Spleen (tissue), 11 donors: Measurements from ENCODE around the gene MAGI2. TPM values are rescaled to one million over a fixed set of nuclear protein-coding genes. Genes with fewer than 3 reads are reported as not detected.

Experiments
- DNase-seq: peaks from one replicate; pipeline ENCODE4 v3.0.0-alpha.2; 2020
- H3K27ac ChIP-seq, 8 donors: fragments of 200-600 bp; sonication (generic) in 7 of 8; 1 replicate in 4 of 8; 2 replicates in 4 of 8; pipeline versions ENCODE4 v1.5.0 to v1.8.0; 2016 to 2021; ENCODE audit warnings: inconsistent platforms in 4 of 8, mild to moderate bottlenecking in 4 of 8, moderate library complexity in 1 of 8
- H3K27me3 ChIP-seq, 7 donors: fragments of 200-600 bp; sonication (generic) in 6 of 7; replicated peaks in 1 of 7; 1 replicate in 4 of 7; 2 replicates in 3 of 7; pipeline versions ENCODE4 v1.5.0 to v1.8.0; 2016 to 2021; ENCODE audit warnings: inconsistent platforms in 3 of 7, mild to moderate bottlenecking in 1 of 7
- H3K36me3 ChIP-seq, 6 donors: fragments of 200-600 bp; sonication (generic) in 5 of 6; 1 replicate in 4 of 6; 2 replicates in 2 of 6; pipeline versions ENCODE4 v1.5.0 to v1.8.0; 2016 to 2021; ENCODE audit warnings: inconsistent platforms in 2 of 6
- H3K4me1 ChIP-seq, 6 donors: fragments of 200-600 bp; sonication (generic) in 5 of 6; 1 replicate in 3 of 6; 2 replicates in 3 of 6; pipeline versions ENCODE4 v1.5.0 to v1.8.0; 2016 to 2021; ENCODE audit warnings: inconsistent platforms in 3 of 6
- H3K4me3 ChIP-seq, 8 donors: fragments of 200-600 bp; sonication (generic) in 7 of 8; 1 replicate in 4 of 8; 2 replicates in 4 of 8; pipeline versions ENCODE4 v1.5.0 to v1.8.0; 2016 to 2021; ENCODE audit warnings: inconsistent platforms in 4 of 8, mild to moderate bottlenecking in 4 of 8, moderate library complexity in 2 of 8
- H3K9me3 ChIP-seq, 8 donors: fragments of 200-600 bp; sonication (generic) in 7 of 8; 1 replicate in 4 of 8; 2 replicates in 4 of 8; pipeline versions ENCODE4 v1.5.0 to v1.8.0; 2016 to 2021; ENCODE audit warnings: inconsistent platforms in 4 of 8
- POLR2A ChIP-seq, 3 donors: fragments of 450-650 bp; IDR thresholded peaks; one replicate each; pipeline ENCODE4 v1.5.1; 2017; ENCODE audit warnings: antibody characterized with exemption in 3 of 3, mild to moderate bottlenecking in 1 of 3
- POLR2AphosphoS5 ChIP-seq, 3 donors: sonication (generic); formaldehyde crosslinking; IDR thresholded peaks; one replicate each; pipeline ENCODE4 v1.5.1; 2017; ENCODE audit warnings: antibody characterized with exemption in 3 of 3
- WGBS, 5 donors: extraction: QIAGEN DNeasy Blood & Tissue Kit in 3 of 5; methylation state at CpG; one replicate each; pipeline versions ENCODE4 v1.1.5 to v1.1.7; 2013 to 2018; 5-methylcytosine and 5-hydroxymethylcytosine counted together
- intact Hi-C: fragments of 100-400 bp; cut with DNase I; formaldehyde crosslinking; loops from one replicate; pipeline ENCODE4 v1.15.0; 2023; ENCODE audit warnings: low total_unique reads
- polyA plus RNA-seq, 3 donors: library from polyadenylated mRNA; stranded (reverse); fragments of 200-250 nt; gene quantifications; one replicate each; pipeline ENCODE4 v1.2.1, GENCODE V29; 2013
- total RNA-seq, 7 donors: library from RNA; depleted of rRNA in 3 of 7; stranded (reverse); fragments of >200 nt in 3 of 7; fragmentation: NEBNext Ultra II Directional in 4 of 7; extraction: Animal tissue kit (Norgen Biotek cat#: 25700) in 4 of 7; gene quantifications; one replicate each; pipeline versions ENCODE4 v1.1.0 to v1.2.1, GENCODE V29; 2016 to 2021
- TF ChIP-seq, protein P1 (sequence below), 11 experiments: fragments of 200-600 bp in 7 of 11; fragments of 450-650 bp in 4 of 11; sonication (generic) in 4 of 11; IDR thresholded peaks in 8 of 11; conservative IDR thresholded peaks in 3 of 11; 1 replicate in 7 of 11; 2 replicates in 4 of 11; pipeline versions ENCODE4 v1.4.0 to v1.8.0; 2016 to 2021; ENCODE audit warnings: antibody characterized with exemption in 11 of 11, inconsistent platforms in 4 of 11, mild to moderate bottlenecking in 1 of 11
- donor health status: healthy with polysubstance abuse.
- donor health status: DM: no; HTN: no; CAD: no; lungs with moderate emphysema.
- donor health status: DM: no; HTN: no; CAD: no.
- donor health status: Bipolar disorder and iron deficiency.
- donor health status: healthy.
- donor health status: DM: no; HTN: no; CAD: no.
- donor health status: DM: yes; HTN: yes; CAD: no.

The MAGI2 gene
- total and polyA plus RNA-seq, 10 donors = 0.74 to 18.1 (median 11.1) TPM

DNA sequence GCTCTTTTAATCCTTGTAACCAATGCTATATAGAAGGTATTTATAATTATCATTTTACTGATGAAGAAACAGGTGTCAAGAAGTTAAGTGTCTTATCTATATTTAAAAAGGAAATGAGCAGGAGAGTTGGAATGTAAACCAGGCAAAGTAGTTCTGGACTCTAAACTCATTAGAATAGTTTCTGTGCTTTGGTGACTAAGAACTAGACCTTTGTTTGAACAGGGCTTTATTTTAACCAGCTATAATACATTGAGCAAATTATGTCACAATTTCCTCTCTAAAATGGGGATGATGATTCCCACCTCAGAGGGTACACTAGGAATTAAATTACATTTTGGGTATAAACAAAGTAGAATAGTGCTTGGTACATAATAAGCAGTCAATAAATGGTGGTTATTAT is 236.0 kb downstream of the MAGI2 start:
- TF ChIP-seq, protein P1, sequence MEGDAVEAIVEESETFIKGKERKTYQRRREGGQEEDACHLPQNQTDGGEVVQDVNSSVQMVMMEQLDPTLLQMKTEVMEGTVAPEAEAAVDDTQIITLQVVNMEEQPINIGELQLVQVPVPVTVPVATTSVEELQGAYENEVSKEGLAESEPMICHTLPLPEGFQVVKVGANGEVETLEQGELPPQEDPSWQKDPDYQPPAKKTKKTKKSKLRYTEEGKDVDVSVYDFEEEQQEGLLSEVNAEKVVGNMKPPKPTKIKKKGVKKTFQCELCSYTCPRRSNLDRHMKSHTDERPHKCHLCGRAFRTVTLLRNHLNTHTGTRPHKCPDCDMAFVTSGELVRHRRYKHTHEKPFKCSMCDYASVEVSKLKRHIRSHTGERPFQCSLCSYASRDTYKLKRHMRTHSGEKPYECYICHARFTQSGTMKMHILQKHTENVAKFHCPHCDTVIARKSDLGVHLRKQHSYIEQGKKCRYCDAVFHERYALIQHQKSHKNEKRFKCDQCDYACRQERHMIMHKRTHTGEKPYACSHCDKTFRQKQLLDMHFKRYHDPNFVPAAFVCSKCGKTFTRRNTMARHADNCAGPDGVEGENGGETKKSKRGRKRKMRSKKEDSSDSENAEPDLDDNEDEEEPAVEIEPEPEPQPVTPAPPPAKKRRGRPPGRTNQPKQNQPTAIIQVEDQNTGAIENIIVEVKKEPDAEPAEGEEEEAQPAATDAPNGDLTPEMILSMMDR (IDR thresholded peaks at IDR 0.05 in 8 of 11, conservative IDR thresholded peaks at IDR 0.05 in 3 of 11) = no peak
- no peak for TF ChIP-seq POLR2AphosphoS5 (IDR thresholded peaks at IDR 0.05)
- TF ChIP-seq POLR2A (IDR thresholded peaks at IDR 0.05) = no peak
- H3K4me3 ChIP-seq = no peak overlapping the region
- no peak for DNase-seq
- no peaks in the 10 kb centered on the region for H3K36me3 ChIP-seq
- no peaks in the 10 kb centered on the region for H3K27me3 ChIP-seq
- no peak overlapping the region for H3K27ac ChIP-seq
- intact Hi-C loops = no loop called here
- H3K4me1 ChIP-seq = no peaks in the 10 kb centered on the region
- H3K9me3 ChIP-seq = peaks cover 0 to 7% (median 0%) of the 10 kb centered on the region in 8 donors

DNA sequence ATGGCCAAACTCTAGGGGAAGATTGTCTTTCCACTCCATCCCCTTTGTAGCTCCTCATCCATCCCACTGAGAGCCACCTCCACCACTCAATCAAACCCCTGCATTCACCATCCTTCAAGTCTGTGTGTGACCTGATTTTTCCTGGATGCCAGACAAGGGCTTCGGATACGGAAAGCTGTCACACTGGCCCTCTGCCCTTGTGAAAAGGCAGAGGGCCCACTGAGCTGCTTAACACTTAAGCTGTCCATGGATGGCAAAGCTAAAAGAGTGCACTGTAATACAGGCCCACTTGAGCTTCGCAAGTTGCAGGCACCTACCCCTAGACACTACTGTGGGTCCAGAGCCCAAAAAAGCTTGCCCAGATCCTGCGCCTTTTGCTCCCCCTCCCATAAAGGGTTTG is 237.2 kb downstream of the MAGI2 start:
- Histone ChIP-seq H3K27me3 (no peaks in the 10 kb centered on the region), H3K4me3 (no peak overlapping the region), H3K4me1 (no peaks in the 10 kb centered on the region), H3K36me3 (no peaks in the 10 kb centered on the region), H3K9me3 (peaks cover 0 to 7% (median 0%) of the 10 kb centered on the region in 8 donors), H3K27ac (no peak overlapping the region)
- TF ChIP-seq POLR2AphosphoS5 (IDR thresholded peaks at IDR 0.05) (no peak), POLR2A (IDR thresholded peaks at IDR 0.05) (no peak)
- 86 to 96% (median 90%) methylated on average over 4 of the region's 4 CpGs for WGBS, 5 donors
- no peak for DNase-seq
- intact Hi-C loops = no loop called here

DNA sequence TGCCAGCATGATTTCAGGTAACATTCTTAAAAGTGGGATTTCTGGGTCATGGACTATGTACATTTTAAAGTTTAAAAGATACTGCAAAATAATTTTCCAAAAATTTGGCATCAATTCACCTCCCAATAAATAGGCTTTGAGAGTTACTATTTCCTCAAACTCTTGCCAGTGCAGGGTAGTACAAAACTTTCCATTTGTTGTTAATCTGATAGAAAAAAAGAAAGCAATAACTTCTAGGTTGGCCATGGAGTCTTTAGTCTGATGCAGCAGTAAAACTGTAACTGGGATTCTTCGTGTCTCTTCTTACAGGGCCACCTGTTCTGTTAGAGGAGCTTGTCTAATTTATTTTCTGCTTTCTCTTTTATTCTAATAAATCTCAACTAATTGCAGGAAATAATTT is 241.1 kb downstream of the MAGI2 start:
- Histone ChIP-seq H3K4me1 (no peaks in the 10 kb centered on the region), H3K36me3 (no peaks in the 10 kb centered on the region), H3K27me3 (no peaks in the 10 kb centered on the region), H3K9me3 (peaks cover 0 to 12% (median 0%) of the 10 kb centered on the region in 8 donors), H3K27ac (no peak overlapping the region), H3K4me3 (no peak overlapping the region)
- TF ChIP-seq POLR2AphosphoS5 (IDR thresholded peaks at IDR 0.05) = no peak
- TF ChIP-seq POLR2A (IDR thresholded peaks at IDR 0.05) = no peak
- TF ChIP-seq, protein P1 (IDR thresholded peaks at IDR 0.05 in 8 of 11, conservative IDR thresholded peaks at IDR 0.05 in 3 of 11) = no peak
- no peak for DNase-seq
- intact Hi-C loops = no loop called here
- 65 to 88% (median 83%) methylated on average over 1 of the region's 1 CpG for whole genome bisulfite sequencing, 5 donors

DNA sequence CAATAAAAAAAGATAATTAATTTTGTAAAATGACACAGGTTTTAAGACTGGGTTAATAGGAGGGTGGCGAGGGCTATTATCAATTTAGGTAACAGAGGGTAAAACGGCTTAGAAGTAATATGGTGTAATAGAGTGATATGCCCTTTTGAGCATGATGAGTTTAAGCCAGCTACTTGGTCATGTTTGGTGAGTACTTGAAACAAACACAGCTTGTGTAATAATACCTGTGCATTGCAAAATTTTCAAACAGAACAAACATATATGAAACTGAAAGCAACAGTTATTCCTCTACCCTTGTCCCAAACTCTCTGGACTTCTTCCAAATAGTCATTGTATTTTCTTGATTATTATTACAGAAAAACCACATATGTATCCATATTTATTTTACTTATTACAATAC is 241.7 kb downstream of the MAGI2 start:
- no peak for DNase-seq
- 87 to 97% (median 92%) methylated on average over 2 of the region's 2 CpGs for WGBS, 5 donors
- Histone ChIP-seq H3K4me1 (no peaks in the 10 kb centered on the region), H3K36me3 (no peaks in the 10 kb centered on the region), H3K4me3 (no peak overlapping the region), H3K27me3 (no peaks in the 10 kb centered on the region), H3K27ac (no peak overlapping the region), H3K9me3 (peaks cover 0 to 17% (median 2%) of the 10 kb centered on the region in 8 donors)
- TF ChIP-seq POLR2A (IDR thresholded peaks at IDR 0.05) = no peak
- no peak for TF ChIP-seq POLR2AphosphoS5 (IDR thresholded peaks at IDR 0.05)
- TF ChIP-seq, protein P1 (IDR thresholded peaks at IDR 0.05 in 8 of 11, conservative IDR thresholded peaks at IDR 0.05 in 3 of 11) = no peak
- intact Hi-C loops = no loop called here

DNA sequence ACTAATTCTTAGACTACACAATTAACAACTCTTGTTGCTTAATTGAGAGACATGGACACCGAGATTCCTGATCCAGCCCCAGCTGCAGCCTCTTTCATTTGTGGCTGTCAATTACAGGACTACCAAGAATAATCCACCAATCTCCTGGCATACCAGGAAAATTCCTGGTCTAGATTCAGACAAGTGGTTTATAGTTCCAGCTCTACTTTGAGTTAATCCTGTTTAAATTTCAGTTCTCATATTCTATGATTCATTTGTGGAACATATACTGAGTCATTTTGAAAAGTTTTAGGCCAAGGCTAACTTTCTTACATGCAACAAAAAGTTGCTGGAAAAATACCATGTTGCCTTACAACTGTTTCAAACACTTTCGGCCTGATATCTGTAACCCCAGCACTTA is 253.5 kb downstream of the MAGI2 start:
- 81 to 95% (median 86%) methylated on average over 2 of the region's 2 CpGs for WGBS, 5 donors
- H3K27me3 ChIP-seq = no peaks in the 10 kb centered on the region
- no peak for TF ChIP-seq POLR2AphosphoS5 (IDR thresholded peaks at IDR 0.05)
- no peak for TF ChIP-seq POLR2A (IDR thresholded peaks at IDR 0.05)
- TF ChIP-seq, protein P1 (IDR thresholded peaks at IDR 0.05 in 8 of 11, conservative IDR thresholded peaks at IDR 0.05 in 3 of 11) = no peak
- no peak overlapping the region for H3K27ac ChIP-seq
- H3K4me1 ChIP-seq = no peaks in the 10 kb centered on the region
- H3K9me3 ChIP-seq = peaks cover 0 to 14% (median 4%) of the 10 kb centered on the region in 8 donors
- H3K4me3 ChIP-seq = no peak overlapping the region
- no peaks in the 10 kb centered on the region for H3K36me3 ChIP-seq
- intact Hi-C loops = no loop called here
- no peak for DNase-seq
